ENCODE measurements around the gene ITGB1BP1. TPM values are rescaled to one million over a fixed set of nuclear protein-coding genes. Genes with fewer than 3 reads are reported as not detected.
"Not testable (repeated sequence)": the region's sequence is repeated elsewhere in the genome, so short reads cannot be mapped to it uniquely, and the experiment has no call there.

ITGB1BP1 gene
- total RNA-seq, 2 donors from 2014 or later: 107 to 161 TPM

- ATAC-seq (no peak), DNase-seq (no peak)
- intact Hi-C loops (cut with DNase I): no loop called here
Measured at GRCh38 chr2:9405636-9406035, 17.7 kb downstream of the ITGB1BP1 start.

GRCh38 chr2:9404451-9404850 lies 18.9 kb downstream of the ITGB1BP1 start:
- intact Hi-C loops (cut with DNase I): no loop called here
- no peak for DNase-seq

GRCh38 chr2:9403924-9404323 lies 19.4 kb downstream of the ITGB1BP1 start:
- intact Hi-C loops (cut with DNase I): no loop called here
- DNase-seq (no peak), ATAC-seq (no peak)

More at GRCh38 chr2:9404451-9404850, 18.9 kb downstream of the ITGB1BP1 start:
- no peak for ATAC-seq

GRCh38 chr2:9401646-9402371 lies 21.5 kb downstream of the ITGB1BP1 start:
- DNase-seq (no peak), ATAC-seq (no peak)
- intact Hi-C loops (cut with DNase I): no loop called here

- ATAC-seq: no peak
Measured at GRCh38 chr2:9401059-9401547, 22.2 kb downstream of the ITGB1BP1 start.

GRCh38 chr2:9400268-9401058 lies 22.9 kb downstream of the ITGB1BP1 start:
- intact Hi-C loops (cut with DNase I): no loop called here
- DNase-seq (no peak), ATAC-seq (no peak)

More at GRCh38 chr2:9401059-9401547, 22.2 kb downstream of the ITGB1BP1 start:
- intact Hi-C loops (cut with DNase I): no loop called here
- DNase-seq: no peak

GRCh38 chr2:9398881-9399780 lies 24.2 kb downstream of the ITGB1BP1 start:
- DNase-seq: no peak
- peak; percentile 62 to 75 for ATAC-seq
- intact Hi-C loops (cut with DNase I): no loop called here

GRCh38 chr2:9398251-9398650 lies 25.1 kb downstream of the ITGB1BP1 start:
- DNase-seq; ATAC-seq; intact Hi-C loops (cut with DNase I): not testable (repeated sequence)

- intact Hi-C loops (cut with DNase I): no loop called here
- no peak for DNase-seq
Measured at GRCh38 chr2:9397201-9397600, 26.1 kb downstream of the ITGB1BP1 start.

GRCh38 chr2:9394816-9395215 lies 28.5 kb downstream of the ITGB1BP1 start:
- ATAC-seq (no peak), DNase-seq (no peak)
- intact Hi-C loops (cut with DNase I): no loop called here

More at GRCh38 chr2:9397201-9397600, 26.1 kb downstream of the ITGB1BP1 start:
- ATAC-seq: no peak

- ATAC-seq (peak; percentile 47 to 67), DNase-seq (no peak)
- intact Hi-C loops (cut with DNase I): no loop called here
Measured at GRCh38 chr2:9392898-9393765, 30.2 kb downstream of the ITGB1BP1 start.

- ATAC-seq (no peak), DNase-seq (no peak)
- intact Hi-C loops (cut with DNase I): no loop called here
Measured at GRCh38 chr2:9391961-9392720, 31.2 kb downstream of the ITGB1BP1 start.

- intact Hi-C loops (cut with DNase I): no loop called here
- no peak for ATAC-seq
- no peak for DNase-seq
Measured at GRCh38 chr2:9390991-9391390, 32.3 kb downstream of the ITGB1BP1 start.

GRCh38 chr2:9390151-9390850 lies 33.0 kb downstream of the ITGB1BP1 start:
- intact Hi-C loops (cut with DNase I): no loop called here
- DNase-seq: no peak
- ATAC-seq: no peak

- intact Hi-C loops (cut with DNase I): no loop called here
- no peak for ATAC-seq
Measured at GRCh38 chr2:9388950-9389911, 34.1 kb downstream of the ITGB1BP1 start.

GRCh38 chr2:9388199-9388681 lies 35.1 kb downstream of the ITGB1BP1 start:
- ATAC-seq (peak in 1 of 2 donors; percentile 8), DNase-seq (no peak)
- intact Hi-C loops (cut with DNase I): no loop called here

More at GRCh38 chr2:9388950-9389911, 34.1 kb downstream of the ITGB1BP1 start:
- no peak for DNase-seq

All from left cardiac atrium (tissue), 4 donors.